AG04449 (cell line): ENCODE results near the gene STAMBPL1.
"Not testable (repeated sequence)": the region's sequence is repeated elsewhere in the genome, so short reads cannot be mapped to it uniquely, and the experiment has no call there.

ENCODE experiments used
- CTCF ChIA-PET: fragments of 350-600 bp; formaldehyde crosslinking; extraction: SDS; loops from one replicate; lab custom pipeline; 2021; ENCODE audit warnings: antibody characterized with exemption; lab: Yijun Ruan, JAX
- POLR2A ChIA-PET: fragments of 400-600, 350-600 bp; formaldehyde crosslinking; extraction: SDS; loops from one replicate; lab custom pipeline; 2020; ENCODE audit warnings: antibody characterized with exemption, inconsistent platforms; lab: Yijun Ruan, JAX
- DNase-seq: peaks from one replicate; pipeline ENCODE4 v3.0.0-alpha.2; 2010; ENCODE audit warnings: low read depth, low spot score
- H3K4me3 ChIP-seq: 2 replicates; pipeline ENCODE4 v1.5.1; 2011; ENCODE audit warnings: low read depth, mild to moderate bottlenecking, control low read depth, low read length
- TF ChIP-seq, protein P1 (sequence below): IDR thresholded peaks from one replicate; pipeline ENCODE4 v1.5.1; 2011; ENCODE audit warnings: mild to moderate bottlenecking, moderate library complexity, low read length, control low read depth, inconsistent platforms; ENCODE audit not compliant: insufficient read depth; ENCODE audit errors: missing control alignments

Gene STAMBPL1

DNA sequence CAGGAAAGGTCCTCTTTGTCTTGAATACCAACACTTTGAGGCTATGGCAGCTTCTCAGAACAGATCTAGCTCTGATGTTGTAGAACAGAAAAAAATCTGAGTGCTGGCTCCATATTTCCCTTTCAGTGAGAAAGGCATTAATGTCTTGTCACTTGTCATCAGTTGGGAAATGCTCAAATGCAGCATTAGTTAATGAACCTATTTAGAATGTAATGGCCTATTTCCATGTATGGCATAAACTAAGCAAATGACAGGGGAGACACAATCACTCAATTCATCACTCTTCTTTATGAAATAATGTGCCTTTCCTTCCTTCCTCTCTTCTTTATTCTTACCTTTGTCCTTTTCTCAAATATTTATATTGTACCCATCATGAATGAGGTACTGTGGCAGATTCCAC lies 5.0 kb upstream of the STAMBPL1 start:
- CTCF ChIA-PET, result no interaction called here
- H3K4me3 ChIP-seq, result no peak overlapping the region
- TF ChIP-seq, protein P1, sequence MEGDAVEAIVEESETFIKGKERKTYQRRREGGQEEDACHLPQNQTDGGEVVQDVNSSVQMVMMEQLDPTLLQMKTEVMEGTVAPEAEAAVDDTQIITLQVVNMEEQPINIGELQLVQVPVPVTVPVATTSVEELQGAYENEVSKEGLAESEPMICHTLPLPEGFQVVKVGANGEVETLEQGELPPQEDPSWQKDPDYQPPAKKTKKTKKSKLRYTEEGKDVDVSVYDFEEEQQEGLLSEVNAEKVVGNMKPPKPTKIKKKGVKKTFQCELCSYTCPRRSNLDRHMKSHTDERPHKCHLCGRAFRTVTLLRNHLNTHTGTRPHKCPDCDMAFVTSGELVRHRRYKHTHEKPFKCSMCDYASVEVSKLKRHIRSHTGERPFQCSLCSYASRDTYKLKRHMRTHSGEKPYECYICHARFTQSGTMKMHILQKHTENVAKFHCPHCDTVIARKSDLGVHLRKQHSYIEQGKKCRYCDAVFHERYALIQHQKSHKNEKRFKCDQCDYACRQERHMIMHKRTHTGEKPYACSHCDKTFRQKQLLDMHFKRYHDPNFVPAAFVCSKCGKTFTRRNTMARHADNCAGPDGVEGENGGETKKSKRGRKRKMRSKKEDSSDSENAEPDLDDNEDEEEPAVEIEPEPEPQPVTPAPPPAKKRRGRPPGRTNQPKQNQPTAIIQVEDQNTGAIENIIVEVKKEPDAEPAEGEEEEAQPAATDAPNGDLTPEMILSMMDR, result no peak
- POLR2A ChIA-PET, result no interaction called here
- no peak for DNase-seq

DNA sequence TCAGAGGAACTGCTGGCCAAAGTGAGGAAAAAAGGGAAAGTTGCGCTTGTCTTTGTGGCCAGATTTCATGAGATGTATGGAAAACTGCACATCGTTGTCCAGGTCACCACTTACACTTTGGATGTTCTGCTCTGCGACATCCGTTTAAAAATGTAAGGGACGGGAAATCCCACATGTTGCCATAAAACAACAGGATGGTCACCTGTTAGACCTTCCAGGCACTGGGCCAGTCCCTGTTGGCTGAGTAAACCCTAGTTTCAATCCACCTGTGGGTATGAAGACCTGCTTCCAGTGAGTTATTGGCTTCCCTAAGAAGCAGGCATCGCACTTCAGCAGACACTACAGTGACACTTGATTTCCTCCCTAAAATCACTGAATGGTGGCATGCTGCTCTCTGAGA lies 2.7 kb upstream of the STAMBPL1 start:
- TF ChIP-seq, protein P1, result no peak
- ChIA-PET POLR2A (no interaction called here), CTCF (interaction anchor here (1.1 to 2.2 kb wide), 4 partner anchors 28 to 110 kb away, joined by 3 to 10 read pairs (median 4); no protein-coding TSS in a partner anchor)
- DNase-seq, result no peak
- H3K4me3 ChIP-seq, result no peak overlapping the region

DNA sequence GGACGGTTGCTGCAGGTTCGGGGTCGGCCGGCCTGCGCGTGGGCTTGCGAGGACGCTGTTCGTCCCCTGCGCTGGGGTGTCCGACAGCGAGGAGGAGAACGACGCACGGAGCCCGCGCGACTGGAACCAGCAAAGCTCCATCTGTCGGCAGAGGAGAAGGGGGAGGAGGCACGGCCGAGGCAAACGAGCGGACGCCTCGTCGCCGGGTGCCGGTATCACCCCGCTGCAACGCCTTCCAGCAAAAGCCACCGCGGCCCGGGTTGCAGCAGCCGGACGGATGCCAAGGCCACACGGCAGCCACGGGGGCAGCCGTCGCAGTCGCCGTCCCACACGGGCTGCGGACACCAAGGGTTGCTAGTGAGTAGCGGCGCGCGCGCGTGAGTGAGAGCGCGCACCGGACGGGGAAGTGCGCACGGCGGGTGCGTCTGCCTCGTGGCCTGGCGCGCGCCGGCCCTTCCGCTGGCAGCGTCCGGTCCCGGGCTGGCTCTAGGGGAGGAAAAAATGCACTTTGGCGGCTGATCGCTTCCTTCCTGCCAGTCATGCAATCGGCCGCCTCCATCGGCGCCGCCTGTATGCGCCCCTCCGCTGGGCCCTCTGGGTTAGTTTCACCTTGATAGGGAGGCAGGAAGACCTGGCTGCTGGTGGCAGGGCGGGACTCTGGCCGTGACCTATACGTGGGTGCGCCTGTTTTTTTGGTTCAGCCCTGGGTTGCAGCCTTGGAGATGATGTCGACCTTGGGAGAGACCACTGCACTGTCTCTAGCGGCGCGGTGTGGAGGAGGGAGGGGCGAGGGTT lies 434 bp downstream of the STAMBPL1 start:
- ChIA-PET POLR2A (interaction anchor here (0.7 kb wide), 1 partner anchor 93 kb away, joined by 3 read pairs; no protein-coding TSS in a partner anchor), CTCF (interaction anchor here (0.6 to 2.4 kb wide), 9 partner anchors 10 to 54 kb away, joined by 3 to 10 read pairs (median 3); no protein-coding TSS in a partner anchor)
- peak overlapping the region; percentile 77 for H3K4me3 ChIP-seq
- TF ChIP-seq, protein P1, result peak; percentile 48
- DNase-seq, result no peak

DNA sequence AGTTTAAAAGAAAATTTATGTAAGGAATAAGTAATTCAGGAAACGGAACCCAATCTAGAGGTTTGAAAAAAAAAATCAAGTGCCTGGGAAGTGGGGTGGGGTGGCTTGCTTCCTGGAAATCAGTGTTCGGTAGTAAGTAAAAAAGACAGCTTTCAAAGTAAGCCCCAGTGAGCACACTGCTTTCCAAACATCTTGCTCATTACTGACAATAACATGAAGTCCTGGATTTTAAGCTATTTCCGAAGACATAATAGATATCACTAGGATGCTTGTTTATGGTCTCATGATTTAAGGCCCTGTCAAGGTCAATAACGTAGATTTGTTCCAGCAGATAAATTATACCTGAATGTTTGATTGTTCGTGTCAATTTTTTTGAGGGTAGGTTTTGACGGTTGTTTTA lies 1.3 kb downstream of the STAMBPL1 start:
- DNase-seq, result no peak
- ChIA-PET CTCF (interaction anchor here (0.9 to 2.4 kb wide), 6 partner anchors 10 to 106 kb away, joined by 3 to 10 read pairs (median 3); no protein-coding TSS in a partner anchor), POLR2A (no interaction called here)
- peak overlapping the region; percentile 77 for H3K4me3 ChIP-seq
- TF ChIP-seq, protein P1, result no peak

DNA sequence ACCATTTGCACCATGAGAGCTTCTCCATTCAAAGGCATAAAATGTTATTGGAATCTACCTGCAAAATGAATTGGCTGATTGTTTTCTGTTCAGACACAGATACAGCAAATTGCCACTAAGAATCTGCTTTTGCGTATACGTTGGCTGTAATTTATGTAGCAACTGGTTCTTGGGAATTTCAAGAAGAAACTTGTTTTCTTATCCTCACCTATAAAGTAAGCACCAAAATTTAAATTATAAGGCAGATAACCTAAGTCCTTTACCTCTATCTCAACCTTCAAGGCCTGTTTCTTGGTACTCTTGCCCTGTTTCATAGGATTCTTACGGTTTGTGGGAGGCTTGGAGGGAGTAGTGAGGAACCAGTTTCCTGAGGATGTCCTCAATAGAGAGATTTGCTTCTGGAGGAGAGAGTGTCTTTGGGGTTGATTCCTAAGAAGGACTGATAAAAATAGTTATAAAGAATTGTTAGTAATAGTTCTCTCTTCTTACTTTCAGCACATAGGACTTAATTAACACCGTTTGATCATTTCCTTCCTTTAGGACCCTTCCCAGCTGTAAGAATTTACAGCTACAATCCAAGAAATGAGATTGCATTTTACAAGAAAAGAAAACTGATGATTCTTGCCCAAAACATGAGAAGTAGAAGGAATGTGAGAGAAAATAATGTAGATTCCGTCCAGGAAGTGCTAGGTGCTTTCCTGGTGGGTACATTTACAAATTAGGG lies 2.0 kb downstream of the STAMBPL1 start:
- H3K4me3 ChIP-seq, result peak overlapping the region; percentile 9; the same call in 1 of the 2 replicates
- no peak for DNase-seq
- ChIA-PET POLR2A (interaction anchor here (0.6 to 0.9 kb wide), 3 partner anchors 11 to 47 kb away, joined by 3 to 4 read pairs (median 3); no protein-coding TSS in a partner anchor), CTCF (interaction anchor here (1.0 to 2.4 kb wide), 6 partner anchors 9 to 105 kb away, joined by 3 to 10 read pairs (median 3); no protein-coding TSS in a partner anchor)
- TF ChIP-seq, protein P1, result no peak

DNA sequence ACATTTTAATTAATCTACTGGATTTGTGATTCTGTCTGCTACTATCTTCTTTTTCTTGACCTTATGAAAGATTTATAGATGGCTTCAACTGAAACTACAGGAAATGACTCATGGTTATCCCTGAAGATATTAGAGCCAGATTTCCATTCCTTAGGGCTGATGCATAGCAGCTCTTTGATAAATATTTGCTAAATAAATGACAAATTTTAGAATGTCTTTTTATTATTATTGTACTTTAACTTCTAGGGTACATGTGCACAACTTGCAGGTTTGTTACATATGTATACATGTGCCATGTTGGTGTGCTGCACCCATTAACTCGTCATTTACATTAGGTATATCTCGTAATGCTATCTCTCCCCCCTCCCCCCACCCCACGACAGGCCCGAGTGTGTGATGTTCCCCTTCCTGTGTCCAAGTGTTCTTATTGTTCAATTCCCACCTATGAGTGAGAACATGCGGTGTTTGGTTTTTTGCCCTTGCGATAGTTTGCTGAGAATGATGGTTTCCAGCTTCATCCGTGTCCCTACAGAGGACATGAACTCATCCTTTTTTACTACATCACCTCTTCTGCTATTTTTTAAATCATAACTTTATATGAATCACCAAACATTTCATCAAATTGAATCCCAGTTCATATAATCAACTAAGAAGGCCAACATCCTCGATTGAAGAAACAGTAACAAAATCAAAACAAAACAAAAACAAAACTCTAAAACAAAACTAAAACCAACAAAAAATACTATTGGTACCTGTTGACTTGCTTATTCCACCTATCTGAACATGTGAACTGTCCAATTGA lies 2.8 kb downstream of the STAMBPL1 start:
- ChIA-PET CTCF (interaction anchor here (1.5 to 2.9 kb wide), 3 partner anchors 10 to 105 kb away, joined by 4 to 10 read pairs (median 5); no protein-coding TSS in a partner anchor), POLR2A (interaction anchor here (0.9 kb wide), 1 partner anchor 10 kb away, joined by 3 read pairs; no protein-coding TSS in a partner anchor)
- not testable (repeated sequence) for DNase-seq, H3K4me3 ChIP-seq
